BE2C (cell line): ENCODE data around the gene INO80.

ENCODE experiments used
- DNase-seq: peaks from one replicate; pipeline ENCODE4 v3.0.0-alpha.2; 2020
- H3K27me3 ChIP-seq: fragments of 250-450 bp; sonication (Bioruptor Pico); 2 replicates; pipeline ENCODE4 v1.5.1; 2020; ENCODE audit warnings: mild to moderate bottlenecking
- H3K36me3 ChIP-seq: fragments of 250-450 bp; sonication (Bioruptor Pico); 2 replicates; pipeline ENCODE4 v1.5.1; 2020; ENCODE audit warnings: mild to moderate bottlenecking
- H3K4me1 ChIP-seq: fragments of 250-450 bp; sonication (Bioruptor Pico); 2 replicates; pipeline ENCODE4 v1.5.1; 2020
- H3K4me3 ChIP-seq: 2 replicates; pipeline ENCODE4 v1.5.1; 2011; ENCODE audit warnings: low read depth, low read length
- H3K9me3 ChIP-seq: fragments of 250-450 bp; sonication (Bioruptor Pico); 2 replicates; pipeline ENCODE4 v1.5.1; 2020
- TF ChIP-seq, protein P1 (sequence below): IDR thresholded peaks from 2 replicates; pipeline ENCODE4 v1.5.1; 2012; ENCODE audit warnings: mild to moderate bottlenecking, low read depth, low read length

Gene INO80

GRCh38 chr15:41028853-41029252 is 87.2 kb downstream of the INO80 start:
- TF ChIP-seq, protein P1, sequence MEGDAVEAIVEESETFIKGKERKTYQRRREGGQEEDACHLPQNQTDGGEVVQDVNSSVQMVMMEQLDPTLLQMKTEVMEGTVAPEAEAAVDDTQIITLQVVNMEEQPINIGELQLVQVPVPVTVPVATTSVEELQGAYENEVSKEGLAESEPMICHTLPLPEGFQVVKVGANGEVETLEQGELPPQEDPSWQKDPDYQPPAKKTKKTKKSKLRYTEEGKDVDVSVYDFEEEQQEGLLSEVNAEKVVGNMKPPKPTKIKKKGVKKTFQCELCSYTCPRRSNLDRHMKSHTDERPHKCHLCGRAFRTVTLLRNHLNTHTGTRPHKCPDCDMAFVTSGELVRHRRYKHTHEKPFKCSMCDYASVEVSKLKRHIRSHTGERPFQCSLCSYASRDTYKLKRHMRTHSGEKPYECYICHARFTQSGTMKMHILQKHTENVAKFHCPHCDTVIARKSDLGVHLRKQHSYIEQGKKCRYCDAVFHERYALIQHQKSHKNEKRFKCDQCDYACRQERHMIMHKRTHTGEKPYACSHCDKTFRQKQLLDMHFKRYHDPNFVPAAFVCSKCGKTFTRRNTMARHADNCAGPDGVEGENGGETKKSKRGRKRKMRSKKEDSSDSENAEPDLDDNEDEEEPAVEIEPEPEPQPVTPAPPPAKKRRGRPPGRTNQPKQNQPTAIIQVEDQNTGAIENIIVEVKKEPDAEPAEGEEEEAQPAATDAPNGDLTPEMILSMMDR = no peak
- H3K4me1 ChIP-seq = no peaks in the 10 kb centered on the region

GRCh38 chr15:41025393-41025792 is 90.7 kb downstream of the INO80 start:
- TF ChIP-seq, protein P1 = no peak
- DNase-seq = no peak
- Histone ChIP-seq H3K27me3 (no peaks in the 10 kb centered on the region), H3K4me1 (no peaks in the 10 kb centered on the region; the same call in 1 of the 2 replicates), H3K36me3 (peaks cover 41% of the 10 kb centered on the region), H3K4me3 (no peak overlapping the region), H3K9me3 (no peaks in the 10 kb centered on the region)

More at GRCh38 chr15:41028853-41029252, 87.2 kb downstream of the INO80 start:
- no peak for DNase-seq
- H3K9me3 ChIP-seq = no peaks in the 10 kb centered on the region
- H3K27me3 ChIP-seq = no peaks in the 10 kb centered on the region
- no peak overlapping the region for H3K4me3 ChIP-seq
- peaks cover 29% of the 10 kb centered on the region for H3K36me3 ChIP-seq

- no peak overlapping the region for H3K4me3 ChIP-seq
- H3K36me3 ChIP-seq = peaks cover 41% of the 10 kb centered on the region
- H3K9me3 ChIP-seq = no peaks in the 10 kb centered on the region
- no peak for DNase-seq
- no peaks in the 10 kb centered on the region; the same call in 1 of the 2 replicates for H3K4me1 ChIP-seq
- TF ChIP-seq, protein P1 = no peak
- H3K27me3 ChIP-seq = no peaks in the 10 kb centered on the region
These were observed 91.2 kb downstream of the INO80 start for GRCh38 chr15:41024885-41025284.

- DNase-seq = no peak
- H3K4me3 ChIP-seq = no peak overlapping the region
- TF ChIP-seq, protein P1 = no peak
These were observed 91.9 kb downstream of the INO80 start for GRCh38 chr15:41024131-41024530.

DNA sequence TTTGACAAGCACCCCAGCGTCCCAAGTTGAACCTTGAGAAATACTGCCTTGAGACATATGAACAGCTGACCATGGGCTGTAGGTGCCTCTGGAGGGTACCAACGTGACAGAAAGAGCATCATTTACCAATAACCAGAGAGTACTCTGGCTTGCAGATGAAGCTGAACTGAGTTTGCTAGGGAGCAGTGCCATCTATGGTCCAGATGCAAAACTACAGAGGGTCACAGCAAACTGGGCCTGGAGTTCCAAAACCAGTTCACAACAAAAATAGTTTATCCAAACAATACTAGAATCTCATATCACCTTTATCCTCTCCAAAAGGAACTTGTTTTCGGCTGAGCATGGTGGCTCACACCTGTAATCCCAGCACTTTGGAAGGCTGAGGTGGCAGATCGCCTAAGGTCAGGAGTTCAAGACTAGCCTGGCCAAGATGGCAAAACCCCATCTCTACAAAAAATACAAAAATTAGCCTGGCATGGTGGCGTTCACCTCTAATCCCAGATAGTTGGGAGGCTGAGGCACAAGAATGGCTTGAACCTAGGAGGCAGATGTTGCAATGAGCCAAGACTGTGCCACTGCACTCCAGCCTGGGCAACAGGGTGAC is 93.5 kb downstream of the INO80 start:
- peak; percentile 58 for DNase-seq
- Histone ChIP-seq H3K9me3 (no peaks in the 10 kb centered on the region), H3K4me3 (no peak overlapping the region), H3K27me3 (no peaks in the 10 kb centered on the region), H3K4me1 (no peaks in the 10 kb centered on the region; the same call in 1 of the 2 replicates), H3K36me3 (peaks cover 52% of the 10 kb centered on the region)
- TF ChIP-seq, protein P1 = peak; percentile 93

More at GRCh38 chr15:41024131-41024530, 91.9 kb downstream of the INO80 start:
- Histone ChIP-seq H3K9me3 (no peaks in the 10 kb centered on the region), H3K4me1 (no peaks in the 10 kb centered on the region; the same call in 1 of the 2 replicates), H3K36me3 (peaks cover 45% of the 10 kb centered on the region), H3K27me3 (no peaks in the 10 kb centered on the region)

DNA sequence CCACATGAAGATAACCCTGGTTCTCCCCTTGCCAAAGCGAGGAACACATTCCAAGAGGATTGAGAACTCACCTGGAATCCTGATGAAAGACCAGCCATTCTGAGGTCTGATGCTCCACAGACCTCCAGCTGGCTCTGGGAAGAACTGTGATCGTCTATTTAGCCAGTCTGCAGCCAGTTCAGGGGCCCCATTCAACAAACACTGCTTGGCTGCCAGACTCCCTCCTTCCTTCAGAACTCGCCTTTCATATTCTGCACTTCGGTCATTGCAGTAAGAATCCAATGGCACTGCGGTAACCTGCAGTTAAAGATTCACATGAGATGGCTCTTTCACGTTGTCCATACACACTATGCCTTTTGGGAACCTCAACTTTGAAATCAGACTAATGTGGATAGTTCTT is 95.3 kb downstream of the INO80 start:
- peaks cover 59% of the 10 kb centered on the region for H3K36me3 ChIP-seq
- no peak overlapping the region for H3K4me3 ChIP-seq
- no peaks in the 10 kb centered on the region; the same call in 1 of the 2 replicates for H3K4me1 ChIP-seq
- H3K9me3 ChIP-seq = no peaks in the 10 kb centered on the region
- TF ChIP-seq, protein P1 = no peak
- no peak for DNase-seq
- no peaks in the 10 kb centered on the region for H3K27me3 ChIP-seq
